Kidney (tissue), 14 donors: ENCODE results near the gene FAM120A. TPM values are rescaled to one million over a fixed set of nuclear protein-coding genes. Genes with fewer than 3 reads are reported as not detected.

Source experiments
- DNase-seq, 5 donors: peaks; one replicate each; pipeline ENCODE4 v3.0.0-alpha.2; 2013 to 2020
- FAIRE-seq: peaks from 2 replicates; lab custom pipeline; 2012; peaks lifted over from hg19 to GRCh38; lab: Jason Lieb, UNC
- H3K27ac ChIP-seq, 2 donors: one replicate each; pipeline ENCODE4 v1.7.0; 2013; ENCODE audit warnings: low read depth in 2 of 2, low read length in 2 of 2, inconsistent platforms in 1 of 2
- H3K27me3 ChIP-seq: one replicate; pipeline ENCODE4 v1.7.1; 2013; ENCODE audit warnings: low read length, inconsistent platforms; ENCODE audit not compliant: control insufficient read depth, insufficient read depth
- H3K36me3 ChIP-seq, 3 donors: one replicate each; pipeline versions ENCODE4 v1.7.0 to v1.7.1; 2013; ENCODE audit warnings: low read length in 3 of 3, control low read depth in 1 of 3, inconsistent platforms in 1 of 3; ENCODE audit not compliant: insufficient read depth in 3 of 3, control insufficient read depth in 2 of 3
- H3K4me1 ChIP-seq, 3 donors: one replicate each; pipeline versions ENCODE4 v1.7.0 to v1.7.1; 2013; ENCODE audit warnings: low read length in 3 of 3, inconsistent platforms in 1 of 3, low read depth in 1 of 3; ENCODE audit not compliant: control insufficient read depth in 2 of 3, insufficient read depth in 2 of 3
- H3K4me3 ChIP-seq, 3 donors: one replicate each; pipeline versions ENCODE4 v1.7.0 to v1.8.1; 2013; ENCODE audit warnings: low read length in 3 of 3, control low read depth in 1 of 3, inconsistent platforms in 1 of 3
- H3K9ac ChIP-seq, 3 donors: one replicate each; pipeline versions ENCODE4 v1.7.0 to v1.7.1; 2013; ENCODE audit warnings: low read length in 3 of 3, control low read depth in 1 of 3, inconsistent platforms in 1 of 3
- H3K9me3 ChIP-seq, 3 donors: one replicate each; pipeline versions ENCODE4 v1.7.0 to v1.7.1; 2013; ENCODE audit warnings: low read length in 3 of 3, control low read depth in 1 of 3, inconsistent platforms in 1 of 3; ENCODE audit not compliant: control insufficient read depth in 2 of 3, insufficient read depth in 1 of 3
- CTCF ChIP-seq: IDR thresholded peaks from 3 replicates; pipeline ENCODE4 v1.5.1; 2012; ENCODE audit warnings: mild to moderate bottlenecking, moderate library complexity, borderline replicate concordance; ENCODE audit not compliant: insufficient read depth; ENCODE audit errors: extremely low read depth
- intact Hi-C: fragments of 100-400 bp; cut with DNase I; formaldehyde crosslinking; loops from one replicate; pipeline ENCODE4 v1.11.1; 2022
- polyA plus RNA-seq: library from polyadenylated mRNA; stranded (reverse); fragments of 350-450 nt; fragmentation: Illumina TruSeq; extraction: RNeasy Lipid Tissue Mini Kit (QIAGEN cat#74804); gene quantifications from one replicate; pipeline ENCODE4 v1.2.3, GENCODE V29; 2014; ENCODE audit warnings: low read depth, low replicate concordance; ENCODE audit not compliant: insufficient read depth
- total RNA-seq: library from RNA; stranded (reverse); fragmentation: NEBNext Ultra II Directional; extraction: Animal tissue kit (Norgen Biotek cat#: 25700); gene quantifications from one replicate; pipeline ENCODE4 v1.2.1, GENCODE V29; 2021
- donor health status: control.
- donor health status: control.
- donor health status: control.
- donor health status: control.
- donor health status: control.
- donor health status: DM: yes; HTN: yes; CAD: no.
- donor health status: Normal renal cell carcinoma (clear cell type).

FAM120A gene
- total and polyA plus RNA-seq, 2 donors from 2014 or later = 43.7 to 127 TPM

DNA sequence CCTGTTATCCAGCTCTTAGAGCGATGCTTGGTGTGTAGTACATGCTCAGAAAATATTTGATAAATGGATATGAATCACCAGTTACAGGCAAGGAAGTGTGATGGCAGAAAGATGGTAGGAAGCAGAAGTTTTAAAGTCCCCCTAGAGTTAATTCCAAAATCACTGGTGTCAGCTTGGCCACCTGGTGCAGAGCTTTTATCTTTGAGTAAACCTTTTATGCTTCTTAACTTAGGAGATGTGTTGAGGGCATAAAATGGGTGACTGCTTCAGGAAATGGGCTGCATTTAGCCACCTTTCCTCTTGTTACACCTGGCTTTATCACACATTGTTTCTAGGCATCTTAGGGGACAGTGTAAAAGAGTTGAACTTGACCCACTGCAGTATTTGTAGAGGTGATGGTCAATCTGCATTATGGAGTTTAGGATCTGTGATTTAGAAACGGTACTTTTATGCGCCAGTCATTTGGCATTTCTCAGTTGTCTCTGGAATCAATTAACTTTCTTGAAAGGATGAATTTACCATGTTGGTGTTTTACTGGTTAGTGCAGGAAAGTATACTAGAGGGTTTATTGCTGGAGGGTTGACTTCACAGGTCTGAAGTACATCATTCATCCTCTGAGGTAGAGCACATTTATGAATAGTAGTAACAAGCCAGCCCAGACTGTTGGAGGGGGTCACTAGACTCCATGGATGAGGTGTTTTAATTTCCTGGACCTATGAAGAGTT is 9.4 kb downstream of the FAM120A start:
- TF ChIP-seq CTCF = no peak
- no peak overlapping the region for H3K27ac ChIP-seq
- intact Hi-C loops = no loop called here
- no peaks in the 10 kb centered on the region for H3K27me3 ChIP-seq
- H3K36me3 ChIP-seq = no peaks in the 10 kb centered on the region
- DNase-seq (no peak), FAIRE-seq (no peak)
- H3K4me3 ChIP-seq = no peak overlapping the region
- H3K9me3 ChIP-seq = no peaks in the 10 kb centered on the region
- peaks cover 0 to 17% (median 8%) of the 10 kb centered on the region in 3 donors for H3K4me1 ChIP-seq
- H3K9ac ChIP-seq = no peak overlapping the region

DNA sequence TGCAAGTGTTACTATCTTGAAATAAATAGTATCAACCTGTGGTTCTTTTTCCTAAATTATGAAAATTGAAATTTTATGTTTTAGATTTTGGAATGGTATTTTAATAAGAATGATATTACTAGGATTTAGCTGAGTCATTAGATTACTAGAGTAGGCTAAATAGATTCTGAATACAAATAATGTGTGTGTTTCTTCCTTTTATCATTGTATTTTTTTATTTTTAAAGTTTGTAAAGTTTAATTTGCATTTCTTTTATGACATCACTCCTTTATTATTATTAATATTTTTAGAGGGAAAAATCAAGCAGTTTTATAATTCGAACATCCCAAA is 9.9 kb downstream of the FAM120A start:
- H3K9ac ChIP-seq = no peak overlapping the region
- H3K27me3 ChIP-seq = no peaks in the 10 kb centered on the region
- DNase-seq (no peak), FAIRE-seq (peak; percentile 32)
- H3K4me3 ChIP-seq = no peak overlapping the region
- intact Hi-C loops = no loop called here
- no peaks in the 10 kb centered on the region for H3K36me3 ChIP-seq
- H3K27ac ChIP-seq = no peak overlapping the region
- no peaks in the 10 kb centered on the region for H3K9me3 ChIP-seq
- no peak for TF ChIP-seq CTCF
- H3K4me1 ChIP-seq = peaks cover 0 to 20% (median 13%) of the 10 kb centered on the region in 3 donors

GRCh38 chr9:93461821-93462220 is 10.3 kb downstream of the FAM120A start:
- no peak for DNase-seq
- FAIRE-seq = no peak
- Histone ChIP-seq H3K4me3 (no peak overlapping the region), H3K27ac (no peak overlapping the region), H3K36me3 (no peaks in the 10 kb centered on the region), H3K9me3 (no peaks in the 10 kb centered on the region), H3K9ac (no peak overlapping the region), H3K4me1 (peaks cover 0 to 22% (median 18%) of the 10 kb centered on the region in 3 donors), H3K27me3 (no peaks in the 10 kb centered on the region)
- intact Hi-C loops = no loop called here
- no peak for TF ChIP-seq CTCF
